Measurements from ENCODE around the gene PLOD3. TPM values are rescaled to one million over a fixed set of nuclear protein-coding genes. Genes with fewer than 3 reads are reported as not detected.

PLOD3 gene
- total and polyA plus RNA-seq, 12 donors = 27.1 to 61.2 (median 36.9) TPM

DNA sequence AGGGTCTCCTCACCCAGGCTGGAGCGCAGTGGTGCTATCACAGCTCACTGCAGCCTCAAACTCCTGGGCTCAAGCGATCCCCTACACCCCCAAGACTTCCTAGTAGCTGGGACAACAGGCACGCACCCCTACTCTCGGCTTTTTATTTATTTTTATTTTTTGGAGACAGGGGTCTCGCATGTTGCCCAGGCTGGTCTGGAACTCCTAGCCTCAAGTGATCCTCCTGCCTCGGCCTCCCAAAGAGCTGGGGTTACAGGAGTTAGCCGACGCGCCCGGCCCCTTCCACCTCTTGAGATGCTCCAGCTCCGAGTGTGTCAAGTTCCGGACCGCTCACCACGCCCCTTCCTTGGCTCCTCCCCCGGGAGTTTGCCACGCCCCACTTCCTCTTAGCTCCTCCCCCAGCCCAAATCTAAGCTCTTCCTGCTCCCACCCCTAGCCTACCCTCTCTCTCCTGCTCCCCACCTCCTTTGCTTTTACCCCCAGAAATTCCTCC, 43.6 kb downstream of the PLOD3 start:
- Histone ChIP-seq H3K27ac (no peak overlapping the region), H3K4me1 (peaks cover 7 to 38% (median 21%) of the 10 kb centered on the region in 9 donors), H3K9me3 (no peaks in the 10 kb centered on the region), H3K36me3 (no peaks in the 10 kb centered on the region), H3K4me3 (peak overlapping the region in 4 of 10 donors; percentile 6 to 24 (median 16)), H3K27me3 (peaks cover 44 to 100% (median 100%) of the 10 kb centered on the region in 7 donors)
- intact Hi-C loops (cut with DNase I) = loop anchor here in 1 of 10 donors (10.0 kb wide), 1 partner anchor 111 kb away; no protein-coding TSS in a partner anchor
- no peak for TF ChIP-seq CTCF (IDR thresholded peaks at IDR 0.05)
- DNase-seq = no peak
- WGBS, 2 donors = 5 to 7% methylated on average over 16 of the region's 16 CpGs
- peak in 1 of 8 donors; percentile 16 for ATAC-seq

GRCh38 chr7:101172854-101173751, 44.3 kb downstream of the PLOD3 start:
- no peak for TF ChIP-seq CTCF (IDR thresholded peaks at IDR 0.05)
- no peaks in the 10 kb centered on the region for H3K9me3 ChIP-seq
- no peaks in the 10 kb centered on the region for H3K36me3 ChIP-seq
- H3K27me3 ChIP-seq = peaks cover 48 to 100% (median 100%) of the 10 kb centered on the region in 7 donors
- H3K4me1 ChIP-seq = peaks cover 7 to 38% (median 20%) of the 10 kb centered on the region in 9 donors
- intact Hi-C loops (cut with DNase I) = loop anchor here in 1 of 10 donors (10.0 kb wide), 1 partner anchor 112 kb away; no protein-coding TSS in a partner anchor
- DNase-seq (peak; percentile 55 to 74), ATAC-seq (peak in 7 of 8 donors; percentile 40 to 91 (median 85))
- peak overlapping the region in 8 of 10 donors; percentile 3 to 28 (median 12) for H3K4me3 ChIP-seq
- no peak overlapping the region for H3K27ac ChIP-seq
- WGBS, 2 donors = 1 to 2% methylated on average over 53 of the region's 53 CpGs

DNA sequence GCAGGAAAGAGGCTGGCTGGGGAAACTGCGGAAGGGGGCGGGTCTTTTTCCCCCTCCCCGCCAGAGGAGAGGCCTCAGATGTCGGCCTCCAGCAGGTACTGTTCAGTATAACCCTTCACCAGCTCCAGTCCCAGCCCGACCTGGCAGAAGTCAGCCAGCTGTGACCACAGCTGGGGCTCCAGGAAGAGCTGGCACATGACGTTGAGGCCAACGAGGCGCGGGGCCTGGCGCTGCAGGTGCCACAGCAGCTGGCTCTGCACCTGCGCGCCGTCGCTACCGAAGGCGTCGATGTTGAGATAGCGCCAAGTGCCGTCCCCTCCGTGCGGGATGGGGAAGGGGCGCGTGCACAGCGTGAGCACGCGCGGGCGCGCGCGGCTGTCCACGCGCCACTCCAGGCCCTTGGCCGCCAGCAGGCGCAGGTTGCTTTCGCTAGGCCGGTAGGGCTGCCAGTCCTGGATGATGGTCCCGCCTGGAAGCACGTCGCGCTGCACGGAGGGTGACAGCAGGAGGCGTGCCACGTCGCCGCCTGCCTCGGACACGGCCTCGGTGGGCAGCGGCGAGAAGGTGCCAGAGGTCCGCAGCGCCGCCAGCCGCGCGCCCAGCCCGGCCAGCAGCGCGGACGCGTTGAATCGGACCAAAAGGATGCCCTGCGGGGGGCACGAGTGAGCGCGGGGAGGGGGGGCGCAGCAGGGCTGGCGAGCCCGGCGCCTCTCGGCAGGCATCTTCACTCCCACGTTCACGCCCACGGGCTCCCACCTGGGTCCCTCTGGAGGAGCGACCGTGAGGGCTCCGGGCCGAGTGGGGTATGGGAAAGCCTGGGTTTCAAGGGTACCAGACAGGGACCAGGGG, 45.2 kb downstream of the PLOD3 start:
- ATAC-seq (peak in 1 of 8 donors; percentile 8), DNase-seq (no peak)
- Histone ChIP-seq H3K9me3 (no peaks in the 10 kb centered on the region), H3K27me3 (peaks cover 48 to 100% (median 100%) of the 10 kb centered on the region in 7 donors), H3K4me3 (peak overlapping the region in 3 of 10 donors; percentile 2 to 20 (median 3)), H3K4me1 (peaks cover 7 to 38% (median 20%) of the 10 kb centered on the region in 9 donors), H3K36me3 (no peaks in the 10 kb centered on the region), H3K27ac (no peak overlapping the region)
- peak in 1 of 9 donors; percentile 5 for TF ChIP-seq CTCF (IDR thresholded peaks at IDR 0.05)
- intact Hi-C loops (cut with DNase I) = loop anchor here in 1 of 10 donors (10.0 kb wide), 1 partner anchor 113 kb away; no protein-coding TSS in a partner anchor
- WGBS, 2 donors = 1% methylated on average over 79 of the region's 79 CpGs

Measured in heart right ventricle (tissue), 16 donors.